SU-DHL-6 (cell line): ENCODE measurements around the gene CNTNAP5.

Experiments
- H2AFZ ChIP-seq: fragments of 200-600 bp; sonication (generic); 2 replicates; pipeline ENCODE4 v1.6.1; 2014; ENCODE audit warnings: low read depth, mild to moderate bottlenecking, moderate library complexity, mixed read lengths, antibody characterized with exemption, low read length; ENCODE audit not compliant: severe bottlenecking
- H3F3A ChIP-seq: fragments of 200-600 bp; shearing (Covaris generic); 2 replicates; pipeline ENCODE4 v1.6.0; 2016; ENCODE audit warnings: antibody characterized with exemption, mild to moderate bottlenecking; ENCODE audit not compliant: insufficient read depth
- H3K27ac ChIP-seq: fragments of 200-600 bp; sonication (generic); 2 replicates; pipeline ENCODE4 v1.5.1; 2016; ENCODE audit warnings: low read depth, mild to moderate bottlenecking, low read length, moderate library complexity, mixed read lengths
- H3K27me3 ChIP-seq: fragments of 200-600 bp; sonication (generic), shearing (Covaris generic); 2 replicates; pipeline ENCODE4 v1.6.0; 2014; ENCODE audit warnings: mild to moderate bottlenecking, low read length
- H3K36me3 ChIP-seq: fragments of 200-600 bp; sonication (generic); 2 replicates; pipeline ENCODE4 v1.6.1; 2014; ENCODE audit warnings: mild to moderate bottlenecking, low read length, mixed read lengths
- H3K4me2 ChIP-seq: fragments of 300-600, 200-600 bp; shearing (Covaris generic), sonication (generic); 2 replicates; pipeline ENCODE4 v1.6.0; 2014; ENCODE audit warnings: low read length, low read depth, mild to moderate bottlenecking; ENCODE audit not compliant: poor library complexity, severe bottlenecking
- H3K4me3 ChIP-seq: fragments of 200-600 bp; sonication (generic); 2 replicates; pipeline ENCODE4 v1.5.1; 2014; ENCODE audit warnings: antibody characterized with exemption, low read length, mild to moderate bottlenecking, mixed read lengths; ENCODE audit not compliant: insufficient read depth, poor library complexity, severe bottlenecking
- H3K79me2 ChIP-seq: fragments of 200-600 bp; sonication (generic); 2 replicates; pipeline ENCODE4 v1.6.1; 2014; ENCODE audit warnings: mild to moderate bottlenecking, low read length, moderate library complexity; ENCODE audit not compliant: insufficient read depth
- H3K9ac ChIP-seq: fragments of 200-600 bp; sonication (generic); 2 replicates; pipeline ENCODE4 v1.7.0; 2014; ENCODE audit warnings: mild to moderate bottlenecking, low read length
- H3K9me2 ChIP-seq: fragments of 200-600 bp; sonication (generic); replicated peaks from 2 replicates; pipeline ENCODE4 v1.6.1; 2014; ENCODE audit warnings: low read length; ENCODE audit not compliant: insufficient read depth
- H3K9me3 ChIP-seq: fragments of 200-600 bp; sonication (generic); 2 replicates; pipeline ENCODE4 v1.6.1; 2014; ENCODE audit warnings: low read length, mixed read lengths; ENCODE audit not compliant: insufficient read depth
- H4K20me1 ChIP-seq: fragments of 200-600 bp; sonication (generic); 2 replicates; pipeline ENCODE4 v1.6.1; 2014; ENCODE audit warnings: low read depth, mild to moderate bottlenecking, antibody characterized with exemption, low read length, moderate library complexity, mixed read lengths
- EZH2phosphoT487 ChIP-seq: fragments of 200-600 bp; sonication (generic), shearing (Covaris generic); conservative IDR thresholded peaks from 2 replicates; pipeline ENCODE4 v1.6.1; 2018; ENCODE audit warnings: mild to moderate bottlenecking, antibody characterized with exemption, low read length, moderate library complexity, mixed read lengths
- TF ChIP-seq, protein P1 (sequence below): fragments of 200-600 bp; sonication (generic); IDR thresholded peaks from one replicate; pipeline ENCODE4 v1.5.1; 2017; ENCODE audit warnings: antibody characterized with exemption, mild to moderate bottlenecking, low read length, moderate library complexity; ENCODE audit not compliant: insufficient read depth, poor library complexity, severe bottlenecking

Gene CNTNAP5

DNA sequence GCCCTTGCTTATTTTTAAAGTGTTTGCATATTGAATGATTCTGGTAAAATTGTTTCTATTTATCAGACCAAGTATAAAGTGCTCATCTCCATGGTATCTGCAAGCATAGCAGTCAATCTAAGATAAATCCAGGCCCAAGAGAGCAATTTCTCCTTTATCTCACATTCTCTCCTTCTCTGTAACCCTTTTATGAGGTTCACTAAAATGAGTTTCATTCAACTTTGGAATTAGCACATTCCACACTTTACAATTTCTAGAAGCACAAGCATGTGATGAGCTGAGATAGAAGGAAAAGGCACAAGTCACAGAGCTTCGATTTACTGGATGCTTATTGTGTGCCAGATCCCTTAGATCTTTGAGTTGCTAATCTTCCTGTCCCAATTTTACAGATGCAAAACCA, 97.3 kb downstream of the CNTNAP5 start:
- no peak overlapping the region for H3K4me3 ChIP-seq
- H3K79me2 ChIP-seq = no peaks in the 10 kb centered on the region
- H3K9me3 ChIP-seq = no peaks in the 10 kb centered on the region
- H3F3A ChIP-seq = no peaks in the 10 kb centered on the region
- no peaks in the 10 kb centered on the region for H3K27me3 ChIP-seq
- no peaks in the 10 kb centered on the region for H4K20me1 ChIP-seq
- no peaks in the 10 kb centered on the region for H3K9me2 ChIP-seq
- H3K36me3 ChIP-seq = no peaks in the 10 kb centered on the region
- H3K9ac ChIP-seq = no peak overlapping the region
- H3K27ac ChIP-seq = no peak overlapping the region
- H2AFZ ChIP-seq = no peak overlapping the region
- TF ChIP-seq EZH2phosphoT487 = no peak
- TF ChIP-seq, protein P1, sequence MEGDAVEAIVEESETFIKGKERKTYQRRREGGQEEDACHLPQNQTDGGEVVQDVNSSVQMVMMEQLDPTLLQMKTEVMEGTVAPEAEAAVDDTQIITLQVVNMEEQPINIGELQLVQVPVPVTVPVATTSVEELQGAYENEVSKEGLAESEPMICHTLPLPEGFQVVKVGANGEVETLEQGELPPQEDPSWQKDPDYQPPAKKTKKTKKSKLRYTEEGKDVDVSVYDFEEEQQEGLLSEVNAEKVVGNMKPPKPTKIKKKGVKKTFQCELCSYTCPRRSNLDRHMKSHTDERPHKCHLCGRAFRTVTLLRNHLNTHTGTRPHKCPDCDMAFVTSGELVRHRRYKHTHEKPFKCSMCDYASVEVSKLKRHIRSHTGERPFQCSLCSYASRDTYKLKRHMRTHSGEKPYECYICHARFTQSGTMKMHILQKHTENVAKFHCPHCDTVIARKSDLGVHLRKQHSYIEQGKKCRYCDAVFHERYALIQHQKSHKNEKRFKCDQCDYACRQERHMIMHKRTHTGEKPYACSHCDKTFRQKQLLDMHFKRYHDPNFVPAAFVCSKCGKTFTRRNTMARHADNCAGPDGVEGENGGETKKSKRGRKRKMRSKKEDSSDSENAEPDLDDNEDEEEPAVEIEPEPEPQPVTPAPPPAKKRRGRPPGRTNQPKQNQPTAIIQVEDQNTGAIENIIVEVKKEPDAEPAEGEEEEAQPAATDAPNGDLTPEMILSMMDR = no peak
- H3K4me2 ChIP-seq = no peak overlapping the region

DNA sequence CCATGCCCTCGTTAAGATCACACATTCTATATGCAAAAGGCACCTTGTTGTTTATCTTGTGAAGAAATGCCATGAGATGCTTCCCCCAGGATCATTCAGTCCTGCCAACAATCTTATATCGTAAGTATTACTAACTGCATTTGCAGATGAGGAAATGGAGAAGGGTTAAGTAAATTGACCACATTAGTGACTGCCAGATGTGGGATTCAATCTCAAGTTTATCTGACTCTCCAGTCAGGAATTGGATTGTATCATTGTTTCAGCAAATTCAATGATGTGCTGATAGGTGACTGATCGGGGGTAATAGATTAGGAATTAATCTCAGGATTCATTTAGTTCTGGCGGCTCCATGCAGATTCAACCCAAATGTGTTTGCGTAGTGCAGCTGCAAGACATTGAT, 106.2 kb downstream of the CNTNAP5 start:
- Histone ChIP-seq H3K79me2 (no peaks in the 10 kb centered on the region), H3K9ac (no peak overlapping the region), H2AFZ (no peak overlapping the region), H3K9me2 (no peaks in the 10 kb centered on the region), H3K9me3 (no peaks in the 10 kb centered on the region), H3F3A (no peaks in the 10 kb centered on the region), H3K36me3 (no peaks in the 10 kb centered on the region), H3K27me3 (no peaks in the 10 kb centered on the region), H3K27ac (no peak overlapping the region), H4K20me1 (no peaks in the 10 kb centered on the region), H3K4me2 (no peak overlapping the region), H3K4me3 (no peak overlapping the region)
- TF ChIP-seq, protein P1 = no peak
- TF ChIP-seq EZH2phosphoT487 = no peak

DNA sequence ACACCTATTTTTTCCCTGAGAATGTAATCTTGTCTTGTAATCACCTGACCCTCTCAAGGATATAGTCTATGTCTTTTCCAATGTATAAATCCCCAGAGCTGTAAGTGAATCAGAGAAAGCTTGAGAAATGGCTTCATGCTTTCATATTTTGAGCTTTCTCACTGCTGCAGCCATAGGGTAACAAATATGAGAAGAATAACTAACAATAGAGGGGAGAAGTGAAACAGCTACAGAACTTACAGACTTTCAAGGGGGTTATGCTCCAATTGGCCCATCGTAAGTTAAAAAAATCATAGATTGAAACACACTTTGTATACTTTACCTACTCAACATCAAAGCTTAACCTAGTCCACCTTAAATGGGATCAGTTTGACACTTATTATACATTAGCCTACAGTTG, 111.0 kb downstream of the CNTNAP5 start:
- Histone ChIP-seq H3K36me3 (no peaks in the 10 kb centered on the region), H3K9me3 (no peaks in the 10 kb centered on the region), H3F3A (no peaks in the 10 kb centered on the region), H3K27ac (no peak overlapping the region), H3K4me3 (no peak overlapping the region), H4K20me1 (no peaks in the 10 kb centered on the region), H3K9me2 (no peaks in the 10 kb centered on the region), H2AFZ (no peak overlapping the region), H3K9ac (no peak overlapping the region), H3K27me3 (no peaks in the 10 kb centered on the region), H3K4me2 (no peak overlapping the region), H3K79me2 (no peaks in the 10 kb centered on the region)
- TF ChIP-seq, protein P1 = no peak
- no peak for TF ChIP-seq EZH2phosphoT487

DNA sequence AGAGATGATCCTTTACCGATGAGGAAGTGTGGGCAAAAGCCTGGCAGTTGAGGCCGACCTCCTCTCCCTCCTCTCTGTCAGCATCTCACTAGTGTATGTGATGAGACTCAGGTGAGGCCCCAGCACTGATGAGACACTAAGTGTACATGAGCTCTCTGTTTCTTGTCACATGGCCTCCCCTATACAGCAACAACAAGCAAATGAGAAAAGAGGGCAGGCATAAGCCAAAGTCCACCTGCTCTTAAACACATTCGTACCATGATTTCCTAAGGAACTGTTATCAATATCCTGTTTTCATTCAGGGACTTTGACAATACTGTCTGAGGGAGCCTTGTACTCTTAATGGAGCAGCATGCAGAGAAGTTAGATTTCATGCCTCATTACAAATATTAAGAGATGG, 113.0 kb downstream of the CNTNAP5 start:
- Histone ChIP-seq H3F3A (no peaks in the 10 kb centered on the region), H3K79me2 (no peaks in the 10 kb centered on the region), H2AFZ (no peak overlapping the region), H3K4me2 (no peak overlapping the region), H3K9ac (no peak overlapping the region), H3K36me3 (no peaks in the 10 kb centered on the region), H4K20me1 (no peaks in the 10 kb centered on the region), H3K9me2 (no peaks in the 10 kb centered on the region), H3K9me3 (no peaks in the 10 kb centered on the region), H3K27ac (no peak overlapping the region), H3K27me3 (no peaks in the 10 kb centered on the region), H3K4me3 (no peak overlapping the region)
- TF ChIP-seq, protein P1 = no peak
- no peak for TF ChIP-seq EZH2phosphoT487
